T-helper 1 cell (primary cell): Measurements from ENCODE around the gene RPL32.
A peak's percentile ranks its signal among the peaks of the same experiment; 100 is the strongest.

Experiments
- DNase-seq, 5 donors: peaks; one replicate each; pipeline ENCODE4 v3.0.0-alpha.2; 2012 to 2020

RPL32 gene

DNA sequence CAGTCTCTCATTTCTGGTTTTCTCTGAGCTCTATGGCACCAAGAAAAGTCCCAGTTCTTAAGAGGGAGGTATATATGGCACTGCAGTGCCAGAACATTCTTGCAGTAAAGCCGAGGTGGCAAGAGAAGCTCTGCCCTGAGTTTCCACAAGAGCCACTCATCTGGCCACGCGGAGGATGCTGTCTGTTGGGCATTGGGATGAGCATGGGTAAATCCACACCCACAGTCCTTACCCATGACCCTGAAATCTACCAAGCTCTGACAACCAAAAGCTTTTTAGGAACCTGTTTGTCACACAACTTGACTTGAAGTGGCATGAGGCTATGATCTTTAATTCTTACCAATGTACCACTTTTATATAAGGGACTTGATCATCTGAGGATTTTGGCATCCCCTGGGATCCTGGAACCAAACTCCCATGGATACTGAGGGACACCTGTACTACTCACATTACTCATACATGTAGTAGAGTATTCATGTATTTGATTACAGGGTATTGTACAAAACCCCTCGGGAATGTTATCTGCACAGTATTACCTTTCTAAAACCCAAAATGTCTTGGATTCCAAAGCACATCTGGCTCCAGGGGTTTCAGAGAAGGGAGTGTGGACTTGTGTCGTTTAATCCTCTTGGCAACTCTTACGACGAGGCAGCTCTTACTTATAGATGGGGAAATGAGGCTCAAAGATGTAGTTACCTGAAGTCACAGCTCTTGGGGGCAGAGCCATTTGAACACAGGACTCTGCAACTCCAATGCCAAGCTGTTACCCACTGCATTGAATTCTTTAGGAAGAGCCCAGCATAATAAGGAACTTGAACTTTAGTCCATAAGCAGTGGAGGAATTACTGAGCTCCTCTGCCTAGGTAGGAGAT lies 8.8 kb downstream of the RPL32 start:
- no peak for DNase-seq

DNA sequence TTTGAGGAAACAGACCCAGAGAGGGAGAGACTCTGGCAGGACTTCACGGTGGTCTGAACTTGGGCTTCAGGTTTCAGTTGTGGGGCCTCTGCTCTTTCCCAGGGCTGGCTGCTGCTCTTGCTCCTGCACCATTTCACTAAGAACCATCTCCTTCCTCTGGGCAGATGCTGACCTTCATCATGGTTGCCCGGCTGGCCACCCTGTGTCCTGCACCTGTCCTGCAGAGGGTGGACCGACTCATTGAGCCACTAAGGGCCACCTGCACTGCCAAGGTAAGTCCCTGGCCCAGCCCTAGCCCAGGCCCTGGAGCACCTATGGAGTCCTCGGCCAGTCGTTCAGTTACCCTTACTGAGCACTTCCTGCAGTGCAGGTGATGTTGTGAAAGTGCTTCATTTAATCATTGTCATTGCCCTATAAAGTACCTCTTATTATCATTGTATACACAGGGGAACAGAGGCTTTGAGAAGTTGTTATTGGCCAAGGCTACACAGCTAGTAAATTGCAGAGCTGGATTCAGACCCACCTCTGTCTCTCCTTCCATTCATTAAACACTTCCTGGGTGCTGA lies 10.0 kb downstream of the RPL32 start:
- DNase-seq: no peak

GRCh38 chr3:12830785-12831156 lies 10.6 kb downstream of the RPL32 start:
- DNase-seq: no peak

- DNase-seq: no peak
These were observed 11.2 kb downstream of the RPL32 start for GRCh38 chr3:12829886-12830784.

DNA sequence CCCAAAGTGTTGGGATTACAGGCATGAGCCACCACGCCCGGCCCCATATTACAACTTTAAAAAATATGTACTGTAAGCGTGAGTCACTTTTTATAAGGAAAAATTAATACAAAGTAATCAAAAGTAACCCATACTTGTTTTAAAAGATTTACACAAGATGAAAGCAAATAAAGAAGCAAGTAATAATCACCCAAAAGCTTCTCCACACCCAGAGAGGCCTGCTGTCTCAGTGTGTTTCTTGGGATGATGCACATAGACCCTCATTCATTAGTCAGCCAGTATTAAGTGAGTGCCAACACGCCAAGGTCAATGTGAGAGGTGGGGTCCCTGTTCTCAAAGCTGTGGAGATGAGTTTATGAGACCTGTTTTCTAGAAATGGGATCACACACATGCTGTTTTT lies 12.0 kb downstream of the RPL32 start:
- no peak for DNase-seq

DNA sequence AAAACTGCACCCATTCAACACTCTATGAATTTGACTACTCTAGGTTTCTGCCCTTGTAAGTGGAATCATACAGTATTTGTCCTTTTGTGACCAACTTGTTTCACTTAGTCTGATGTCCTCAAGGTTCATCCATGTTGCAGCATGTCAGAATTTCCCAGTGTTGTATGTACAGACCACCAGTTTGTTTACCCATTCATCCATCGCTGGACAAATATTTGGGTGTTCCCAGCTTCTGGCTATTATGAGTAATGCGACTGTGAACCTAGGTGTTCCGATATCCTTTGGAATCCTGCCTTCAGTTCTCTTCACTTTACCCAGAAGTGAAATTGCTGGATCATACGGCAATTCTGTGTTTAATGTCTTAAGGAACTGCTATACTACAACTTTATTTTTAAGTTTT lies 12.6 kb downstream of the RPL32 start:
- no peak for DNase-seq

GRCh38 chr3:12825156-12825555 lies 16.2 kb downstream of the RPL32 start:
- no peak for DNase-seq

DNA sequence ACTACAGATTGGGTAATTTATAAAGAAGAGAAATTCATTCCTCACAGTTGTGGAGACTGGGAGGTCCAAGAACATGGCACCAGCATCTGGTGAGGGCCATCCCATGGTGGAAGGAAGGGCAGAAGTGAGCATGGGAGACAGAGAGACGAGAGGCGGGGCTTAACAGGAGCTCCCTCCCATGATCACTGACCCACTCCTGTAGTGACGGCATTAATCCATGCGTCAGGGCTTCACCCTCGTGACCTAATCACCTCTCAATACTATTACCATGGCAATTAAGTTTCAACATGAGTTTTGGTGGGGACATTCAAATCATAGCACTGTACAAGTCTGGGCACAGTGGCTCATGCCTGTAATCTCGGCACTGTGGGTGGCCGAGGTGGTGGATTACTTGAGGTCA lies 17.1 kb downstream of the RPL32 start:
- no peak for DNase-seq

GRCh38 chr3:12822725-12823373 lies 18.5 kb downstream of the RPL32 start:
- no peak for DNase-seq

DNA sequence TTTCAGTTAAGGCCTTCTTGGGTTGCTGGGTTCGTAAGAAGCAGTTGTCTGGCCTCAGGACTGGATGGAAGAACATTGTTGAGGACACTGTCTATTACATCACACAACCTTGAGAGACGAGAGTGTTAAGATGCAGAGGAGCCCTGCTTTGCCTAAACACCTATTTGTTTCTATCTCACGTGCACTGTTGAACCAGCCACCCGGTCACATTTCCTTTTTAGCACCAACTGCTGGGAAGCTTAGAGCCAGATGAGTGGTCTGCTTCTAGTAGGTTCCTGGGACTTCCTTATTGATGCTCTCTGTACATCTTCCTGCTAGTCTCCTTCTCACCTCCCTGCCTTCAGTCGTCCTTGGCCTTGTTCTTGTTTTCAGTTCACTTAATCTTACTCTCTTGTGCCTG lies 22.6 kb downstream of the RPL32 start:
- no peak for DNase-seq

- DNase-seq: no peak
These were observed 23.1 kb downstream of the RPL32 start for GRCh38 chr3:12818273-12818672.

GRCh38 chr3:12817343-12817710 lies 24.0 kb downstream of the RPL32 start:
- no peak for DNase-seq

- no peak for DNase-seq
These were observed 24.6 kb downstream of the RPL32 start for GRCh38 chr3:12816521-12817342.

DNA sequence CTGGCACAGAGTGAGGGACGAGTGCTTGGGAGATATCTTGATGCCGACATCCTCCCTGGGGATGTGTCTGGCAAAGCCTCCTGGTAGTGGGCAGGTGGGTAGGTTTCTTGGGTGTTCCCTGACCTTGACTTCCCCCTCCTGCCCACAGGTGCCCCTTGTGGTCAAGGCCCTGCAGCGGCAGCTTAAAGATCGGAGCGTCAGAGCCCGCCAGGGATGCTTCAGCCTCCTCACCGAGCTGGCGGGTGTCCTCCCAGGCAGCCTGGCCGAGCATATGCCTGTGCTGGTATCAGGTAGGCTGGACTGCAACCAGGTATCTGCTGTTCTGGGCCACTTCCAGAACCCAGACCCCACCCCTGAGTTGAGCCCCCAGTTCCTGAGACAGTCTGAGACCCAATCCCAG lies 25.6 kb downstream of the RPL32 start:
- no peak for DNase-seq

DNA sequence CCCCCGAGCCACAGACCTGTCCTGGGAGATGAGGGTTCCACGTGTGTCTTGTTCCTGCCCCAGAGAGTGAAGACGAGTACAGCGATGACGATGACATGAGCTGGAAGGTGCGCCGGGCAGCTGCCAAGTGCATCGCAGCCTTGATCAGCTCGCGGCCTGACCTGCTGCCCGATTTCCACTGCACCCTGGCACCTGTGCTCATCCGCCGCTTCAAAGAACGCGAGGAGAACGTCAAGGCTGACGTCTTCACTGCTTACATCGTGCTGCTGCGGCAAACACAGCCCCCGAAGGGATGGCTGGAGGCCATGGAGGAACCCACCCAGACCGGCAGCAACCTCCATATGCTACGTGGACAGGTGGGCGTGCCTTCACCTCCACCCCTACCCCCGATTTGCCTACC lies 26.3 kb downstream of the RPL32 start:
- no peak for DNase-seq

GRCh38 chr3:12813967-12814366 lies 27.4 kb downstream of the RPL32 start:
- DNase-seq: no peak

DNA sequence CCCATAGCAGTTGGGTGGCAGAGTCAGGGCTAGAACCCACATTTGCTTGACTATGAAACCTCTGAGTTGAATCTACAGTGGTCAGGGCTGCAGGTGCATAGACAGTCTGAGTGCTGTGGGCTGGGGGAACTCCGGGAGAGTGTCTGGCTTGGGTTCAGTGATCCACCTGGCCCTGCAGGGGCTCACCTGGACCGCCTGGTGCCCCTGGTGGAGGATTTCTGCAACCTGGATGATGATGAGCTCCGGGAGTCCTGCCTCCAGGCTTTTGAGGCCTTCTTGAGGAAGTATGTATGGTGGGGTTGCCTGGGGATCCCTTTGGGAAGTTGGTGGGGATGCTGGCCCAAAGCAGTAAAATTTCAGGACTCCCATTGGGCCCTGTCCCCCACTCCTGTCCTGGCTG lies 28.6 kb downstream of the RPL32 start:
- DNase-seq: no peak

GRCh38 chr3:12810961-12811360 lies 30.4 kb downstream of the RPL32 start:
- DNase-seq: no peak

GRCh38 chr3:12810013-12810780 lies 31.2 kb downstream of the RPL32 start:
- peak; percentile 87 to 94 (median 93) for DNase-seq

GRCh38 chr3:12809435-12809834 lies 31.9 kb downstream of the RPL32 start:
- DNase-seq: no peak

- DNase-seq: no peak
These were observed 32.4 kb downstream of the RPL32 start for GRCh38 chr3:12809001-12809400.
